Measurements from ENCODE around the gene KIAA1191. TPM values are rescaled to one million over a fixed set of nuclear protein-coding genes. Genes with fewer than 3 reads are reported as not detected.

Gene KIAA1191
- total RNA-seq, 1 donor, result 61.9 TPM

- no peak for DNase-seq (ENCODE audit: insufficient read length, low spot score, missing footprints)
- Histone ChIP-seq H3K36me3 (ENCODE audit: insufficient read depth, low read length) (peaks cover 19% of the 10 kb centered on the region), H3K27me3 (ENCODE audit: insufficient read depth, low read length) (no peaks in the 10 kb centered on the region), H2AFZ (ENCODE audit: low read length) (no peak overlapping the region), H3K4me2 (ENCODE audit: insufficient read depth, low read length) (no peak overlapping the region), H4K20me1 (ENCODE audit: insufficient read depth, low read length) (no peaks in the 10 kb centered on the region), H3K79me2 (ENCODE audit: insufficient read depth, low read length) (no peaks in the 10 kb centered on the region), H3K4me3 (ENCODE audit: insufficient read depth, low read length) (no peak overlapping the region), H3K4me1 (ENCODE audit: insufficient read depth, low read length) (no peaks in the 10 kb centered on the region), H3K27ac (ENCODE audit: low read depth, low read length) (no peak overlapping the region), H3K9me3 (ENCODE audit: low read depth, low read length) (no peaks in the 10 kb centered on the region)
- TF ChIP-seq CTCF (IDR thresholded peaks at IDR 0.05; ENCODE audit: extremely low read depth, low read depth, low read length), result no peak
Observed at GRCh38 chr5:176373100-176373818, 11.7 kb upstream of the KIAA1191 start.

GRCh38 chr5:176371621-176372539 lies 10.3 kb upstream of the KIAA1191 start:
- Histone ChIP-seq H3K27me3 (ENCODE audit: insufficient read depth, low read length) (no peaks in the 10 kb centered on the region), H3K9me3 (ENCODE audit: low read depth, low read length) (no peaks in the 10 kb centered on the region), H3K4me2 (ENCODE audit: insufficient read depth, low read length) (no peak overlapping the region), H3K79me2 (ENCODE audit: insufficient read depth, low read length) (no peaks in the 10 kb centered on the region), H4K20me1 (ENCODE audit: insufficient read depth, low read length) (no peaks in the 10 kb centered on the region), H3K27ac (ENCODE audit: low read depth, low read length) (no peak overlapping the region), H3K36me3 (ENCODE audit: insufficient read depth, low read length) (peaks cover 25% of the 10 kb centered on the region), H3K4me3 (ENCODE audit: insufficient read depth, low read length) (no peak overlapping the region), H2AFZ (ENCODE audit: low read length) (no peak overlapping the region), H3K4me1 (ENCODE audit: insufficient read depth, low read length) (no peaks in the 10 kb centered on the region)
- peak; percentile 41 for DNase-seq (ENCODE audit: insufficient read length, low spot score, missing footprints)
- TF ChIP-seq CTCF (IDR thresholded peaks at IDR 0.05; ENCODE audit: extremely low read depth, low read depth, low read length), result no peak

GRCh38 chr5:176369934-176370711 lies 8.6 kb upstream of the KIAA1191 start:
- Histone ChIP-seq H3K9me3 (ENCODE audit: low read depth, low read length) (no peaks in the 10 kb centered on the region), H4K20me1 (ENCODE audit: insufficient read depth, low read length) (no peaks in the 10 kb centered on the region), H3K4me3 (ENCODE audit: insufficient read depth, low read length) (no peak overlapping the region), H3K27ac (ENCODE audit: low read depth, low read length) (no peak overlapping the region), H3K36me3 (ENCODE audit: insufficient read depth, low read length) (peaks cover 25% of the 10 kb centered on the region), H3K4me2 (ENCODE audit: insufficient read depth, low read length) (no peak overlapping the region), H3K79me2 (ENCODE audit: insufficient read depth, low read length) (peaks cover 6% of the 10 kb centered on the region), H3K4me1 (ENCODE audit: insufficient read depth, low read length) (peaks cover 7% of the 10 kb centered on the region), H3K27me3 (ENCODE audit: insufficient read depth, low read length) (no peaks in the 10 kb centered on the region), H2AFZ (ENCODE audit: low read length) (no peak overlapping the region)
- TF ChIP-seq CTCF (IDR thresholded peaks at IDR 0.05; ENCODE audit: extremely low read depth, low read depth, low read length), result no peak
- DNase-seq (ENCODE audit: insufficient read length, low spot score, missing footprints), result peak; percentile 55
